ENCODE results near the gene DTD1. TPM values are rescaled to one million over a fixed set of nuclear protein-coding genes. Genes with fewer than 3 reads are reported as not detected.

DTD1 gene
- total RNA-seq, 4 donors from 2014 or later = 12.1 to 44.9 (median 19.9) TPM

GRCh38 chr20:18686696-18687095 is 98.8 kb downstream of the DTD1 start:
- no peaks in the 10 kb centered on the region for H3K4me1 ChIP-seq
- no peaks in the 10 kb centered on the region for H3K36me3 ChIP-seq
- no peak overlapping the region for H3K4me3 ChIP-seq
- no peak overlapping the region for H3K27ac ChIP-seq
- H3K9me3 ChIP-seq = no peaks in the 10 kb centered on the region
- TF ChIP-seq POLR2A (IDR thresholded peaks at IDR 0.05) = no peak
- no peak for TF ChIP-seq EP300 (IDR thresholded peaks at IDR 0.05)
- 40 to 100% methylated on average over 1 of the region's 1 CpG for WGBS, 2 donors (ENCODE audit: low coverage in 1 of 2)
- ATAC-seq = no peak
- H3K27me3 ChIP-seq = no peaks in the 10 kb centered on the region

GRCh38 chr20:18688676-18689075 is 100.8 kb downstream of the DTD1 start:
- TF ChIP-seq CTCF (IDR thresholded peaks at IDR 0.05) = no peak
- Histone ChIP-seq H3K27me3 (no peaks in the 10 kb centered on the region), H3K36me3 (no peaks in the 10 kb centered on the region), H3K4me3 (no peak overlapping the region), H3K9me3 (no peaks in the 10 kb centered on the region), H3K27ac (no peak overlapping the region), H3K4me1 (no peaks in the 10 kb centered on the region)
- 73 to 81% methylated on average over 2 to 3 of the region's 3 CpGs for WGBS, 2 donors (ENCODE audit: low coverage in 1 of 2)
- ATAC-seq = no peak

- ATAC-seq = no peak
- Histone ChIP-seq H3K27ac (no peak overlapping the region), H3K36me3 (no peaks in the 10 kb centered on the region), H3K9me3 (no peaks in the 10 kb centered on the region), H3K4me3 (no peak overlapping the region), H3K27me3 (no peaks in the 10 kb centered on the region), H3K4me1 (no peaks in the 10 kb centered on the region)
- 86% methylated on average over 1 of the region's 1 CpG; no CpG with 5 or more reads in 1 of the 2 donors for WGBS, 2 donors (ENCODE audit: low coverage in 1 of 2)
- no peak for TF ChIP-seq CTCF (IDR thresholded peaks at IDR 0.05)
- TF ChIP-seq POLR2A (IDR thresholded peaks at IDR 0.05) = no peak
- TF ChIP-seq POLR2AphosphoS5 (IDR thresholded peaks at IDR 0.05) = no peak
- no peak for TF ChIP-seq EP300 (IDR thresholded peaks at IDR 0.05)
Measured at GRCh38 chr20:18689557-18689956, 101.7 kb downstream of the DTD1 start.

DNA sequence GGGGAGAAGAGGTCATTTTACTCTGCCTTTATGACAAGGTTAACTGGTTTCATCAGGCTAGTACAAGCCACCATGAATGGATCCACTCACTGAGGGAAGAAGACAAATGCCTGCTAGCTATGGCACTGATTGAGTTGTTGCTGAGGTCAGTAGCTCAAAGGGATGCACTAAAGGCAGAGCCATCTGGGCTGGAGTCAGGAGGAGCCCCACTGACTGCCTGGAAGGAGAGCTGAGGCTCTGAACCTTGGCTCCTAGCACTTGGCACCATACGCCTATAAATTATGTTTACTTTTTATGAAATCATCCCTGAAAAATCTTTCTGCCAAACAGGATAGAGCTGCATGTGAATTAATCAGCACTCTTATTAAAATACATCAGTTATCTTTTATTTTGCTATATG is 104.6 kb downstream of the DTD1 start:
- 44% methylated on average over 1 of the region's 1 CpG; no CpG with 5 or more reads in 1 of the 2 donors for WGBS, 2 donors (ENCODE audit: low coverage in 1 of 2)
- H3K27ac ChIP-seq = no peak overlapping the region
- no peak for ATAC-seq
- no peaks in the 10 kb centered on the region for H3K9me3 ChIP-seq
- no peak overlapping the region for H3K4me3 ChIP-seq
- TF ChIP-seq POLR2A (IDR thresholded peaks at IDR 0.05) (no peak), POLR2AphosphoS5 (IDR thresholded peaks at IDR 0.05) (no peak), CTCF (IDR thresholded peaks at IDR 0.05) (no peak)
- H3K36me3 ChIP-seq = no peaks in the 10 kb centered on the region
- no peaks in the 10 kb centered on the region for H3K27me3 ChIP-seq
- no peaks in the 10 kb centered on the region for H3K4me1 ChIP-seq

GRCh38 chr20:18694071-18694470 is 106.2 kb downstream of the DTD1 start:
- Histone ChIP-seq H3K9me3 (no peaks in the 10 kb centered on the region), H3K27ac (no peak overlapping the region), H3K4me3 (no peak overlapping the region), H3K36me3 (peaks cover 0 to 5% of the 10 kb centered on the region in 2 donors), H3K27me3 (no peaks in the 10 kb centered on the region), H3K4me1 (no peaks in the 10 kb centered on the region)
- TF ChIP-seq POLR2A (IDR thresholded peaks at IDR 0.05) = no peak
- TF ChIP-seq CTCF (IDR thresholded peaks at IDR 0.05) = no peak
- TF ChIP-seq EP300 (IDR thresholded peaks at IDR 0.05) = no peak
- TF ChIP-seq POLR2AphosphoS5 (IDR thresholded peaks at IDR 0.05) = no peak
- no peak for ATAC-seq
- 82 to 100% methylated on average over 2 to 6 of the region's 6 CpGs for WGBS, 2 donors (ENCODE audit: low coverage in 1 of 2)

All from gastroesophageal sphincter (tissue), 4 donors.